IPS DF 6.9 (cell line): ENCODE results near the gene AFTPH.

ENCODE experiments used
- DNase-seq: peaks from one replicate; pipeline ENCODE4 v3.0.0-alpha.2; 2013; ENCODE audit warnings: low read depth, low spot score
- H3K27ac ChIP-seq: one replicate; pipeline ENCODE4 v1.5.1; 2013; ENCODE audit warnings: low read length, control low read depth
- H3K27me3 ChIP-seq: 2 replicates; pipeline ENCODE4 v1.6.1; 2013; ENCODE audit warnings: mild to moderate bottlenecking, low read length; ENCODE audit not compliant: control insufficient read depth, insufficient read depth
- H3K36me3 ChIP-seq: 2 replicates; pipeline ENCODE4 v1.6.1; 2013; ENCODE audit warnings: low read length; ENCODE audit not compliant: control insufficient read depth, insufficient read depth
- H3K4me1 ChIP-seq: 2 replicates; pipeline ENCODE4 v1.6.1; 2013; ENCODE audit warnings: low read length; ENCODE audit not compliant: control insufficient read depth, insufficient read depth
- H3K4me3 ChIP-seq: 2 replicates; pipeline ENCODE4 v1.5.1; 2013; ENCODE audit warnings: mild to moderate bottlenecking, low read length
- H3K9me3 ChIP-seq: 2 replicates; pipeline ENCODE4 v1.6.1; 2013; ENCODE audit warnings: low read length, inconsistent platforms; ENCODE audit not compliant: control insufficient read depth, insufficient read depth
- WGBS: extraction: QIAGEN DNeasy Blood & Tissue Kit; methylation state at CpG from one replicate; pipeline ENCODE4 v1.1.7; 2013; ENCODE audit warnings: mixed read lengths, missing lambda C conversion rate; ENCODE audit not compliant: insufficient read length, insufficient coverage; 5-methylcytosine and 5-hydroxymethylcytosine counted together

The AFTPH gene

GRCh38 chr2:64601785-64602391 lies 77.8 kb downstream of the AFTPH start:
- H3K27ac ChIP-seq, result no peak overlapping the region
- WGBS, result no CpG with 5 or more reads among the region's 12 CpGs
- H3K4me3 ChIP-seq, result no peak overlapping the region
- no peaks in the 10 kb centered on the region for H3K36me3 ChIP-seq
- no peaks in the 10 kb centered on the region for H3K4me1 ChIP-seq
- no peaks in the 10 kb centered on the region for H3K9me3 ChIP-seq
- no peak for DNase-seq
- H3K27me3 ChIP-seq, result no peaks in the 10 kb centered on the region

GRCh38 chr2:64602436-64602835 lies 78.3 kb downstream of the AFTPH start:
- WGBS, result no CpG with 5 or more reads among the region's 11 CpGs
- no peaks in the 10 kb centered on the region for H3K27me3 ChIP-seq
- no peak overlapping the region for H3K27ac ChIP-seq
- H3K9me3 ChIP-seq, result no peaks in the 10 kb centered on the region
- DNase-seq, result no peak
- no peaks in the 10 kb centered on the region for H3K4me1 ChIP-seq
- H3K4me3 ChIP-seq, result no peak overlapping the region
- H3K36me3 ChIP-seq, result no peaks in the 10 kb centered on the region

GRCh38 chr2:64604155-64604554 lies 80.0 kb downstream of the AFTPH start:
- Histone ChIP-seq H3K27me3 (no peaks in the 10 kb centered on the region; the same call in 1 of the 2 replicates), H3K4me3 (no peak overlapping the region), H3K27ac (no peak overlapping the region), H3K9me3 (no peaks in the 10 kb centered on the region), H3K36me3 (no peaks in the 10 kb centered on the region), H3K4me1 (no peaks in the 10 kb centered on the region)
- no peak for DNase-seq
- no CpG with 5 or more reads among the region's 2 CpGs for WGBS

GRCh38 chr2:64605026-64605471 lies 80.9 kb downstream of the AFTPH start:
- DNase-seq, result no peak
- Histone ChIP-seq H3K36me3 (no peaks in the 10 kb centered on the region), H3K4me3 (no peak overlapping the region), H3K9me3 (no peaks in the 10 kb centered on the region), H3K4me1 (no peaks in the 10 kb centered on the region), H3K27ac (no peak overlapping the region), H3K27me3 (no peaks in the 10 kb centered on the region; the same call in 1 of the 2 replicates)
- no CpG with 5 or more reads among the region's 6 CpGs for WGBS

- H3K4me3 ChIP-seq, result no peak overlapping the region
- no peak for DNase-seq
- no peak overlapping the region for H3K27ac ChIP-seq
- no CpG with 5 or more reads among the region's 5 CpGs for WGBS
- H3K4me1 ChIP-seq, result no peaks in the 10 kb centered on the region
- H3K27me3 ChIP-seq, result no peaks in the 10 kb centered on the region; the same call in 1 of the 2 replicates
- H3K36me3 ChIP-seq, result no peaks in the 10 kb centered on the region
- H3K9me3 ChIP-seq, result no peaks in the 10 kb centered on the region
Observed at GRCh38 chr2:64605991-64606478, 81.9 kb downstream of the AFTPH start.

GRCh38 chr2:64606479-64607363 lies 82.6 kb downstream of the AFTPH start:
- H3K36me3 ChIP-seq, result no peaks in the 10 kb centered on the region
- no peak overlapping the region for H3K4me3 ChIP-seq
- no CpG with 5 or more reads among the region's 21 CpGs for WGBS
- H3K27me3 ChIP-seq, result no peaks in the 10 kb centered on the region; the same call in 1 of the 2 replicates
- no peaks in the 10 kb centered on the region for H3K9me3 ChIP-seq
- no peak overlapping the region for H3K27ac ChIP-seq
- no peak for DNase-seq
- H3K4me1 ChIP-seq, result no peaks in the 10 kb centered on the region

- Histone ChIP-seq H3K36me3 (no peaks in the 10 kb centered on the region), H3K4me1 (no peaks in the 10 kb centered on the region), H3K4me3 (no peak overlapping the region), H3K27ac (no peak overlapping the region), H3K27me3 (no peaks in the 10 kb centered on the region; the same call in 1 of the 2 replicates), H3K9me3 (no peaks in the 10 kb centered on the region)
- DNase-seq, result no peak
- no CpG with 5 or more reads among the region's 18 CpGs for WGBS
Observed at GRCh38 chr2:64607381-64608304, 83.5 kb downstream of the AFTPH start.

- Histone ChIP-seq H3K36me3 (no peaks in the 10 kb centered on the region), H3K27me3 (no peaks in the 10 kb centered on the region; the same call in 1 of the 2 replicates), H3K4me1 (no peaks in the 10 kb centered on the region), H3K27ac (no peak overlapping the region), H3K9me3 (no peaks in the 10 kb centered on the region), H3K4me3 (peak overlapping the region; percentile 28; the same call in 1 of the 2 replicates)
- no peak for DNase-seq
- WGBS, result no CpG with 5 or more reads among the region's 20 CpGs
Observed at GRCh38 chr2:64608867-64609226, 84.7 kb downstream of the AFTPH start.

GRCh38 chr2:64609227-64609941 lies 85.3 kb downstream of the AFTPH start:
- WGBS, result no CpG with 5 or more reads among the region's 74 CpGs
- Histone ChIP-seq H3K4me1 (no peaks in the 10 kb centered on the region), H3K27me3 (no peaks in the 10 kb centered on the region; the same call in 1 of the 2 replicates), H3K27ac (no peak overlapping the region), H3K36me3 (no peaks in the 10 kb centered on the region), H3K4me3 (peak overlapping the region; percentile 51; the same call in 1 of the 2 replicates), H3K9me3 (no peaks in the 10 kb centered on the region)
- no peak for DNase-seq
